Memory B cell (primary cell): ENCODE results near the gene LRCH4.
"Not testable (repeated sequence)": the region's sequence is repeated elsewhere in the genome, so short reads cannot be mapped to it uniquely, and the experiment has no call there.

ENCODE experiments used
- ATAC-seq: fragments of 150-1000 bp; cut with Tn5 transposase; 2 replicates; pipeline ENCODE4 v1.10.0; 2021; ENCODE audit warnings: low read depth, mild to moderate bottlenecking, moderate library complexity
- DNase-seq, 2 donors: peaks; one replicate each; pipeline ENCODE4 v3.0.0; 2022; ENCODE audit warnings: low spot score in 2 of 2
- H3K27ac Mint-ChIP-seq: one replicate; pipeline ENCODE4 v1.8.0; 2022; ENCODE audit warnings: mild to moderate bottlenecking, moderate library complexity, mixed read lengths
- H3K27me3 Mint-ChIP-seq: one replicate; pipeline ENCODE4 v1.8.0; 2022; ENCODE audit warnings: mixed read lengths
- H3K36me3 Mint-ChIP-seq: one replicate; pipeline ENCODE4 v1.8.0; 2022; ENCODE audit warnings: mild to moderate bottlenecking, mixed read lengths
- H3K4me1 Mint-ChIP-seq: one replicate; pipeline ENCODE4 v1.8.0; 2022; ENCODE audit warnings: mixed read lengths
- H3K4me3 Mint-ChIP-seq: one replicate; pipeline ENCODE4 v1.8.0; 2022; ENCODE audit warnings: mild to moderate bottlenecking, moderate library complexity, mixed read lengths
- H3K9me3 Mint-ChIP-seq: one replicate; pipeline ENCODE4 v1.8.0; 2022; ENCODE audit warnings: mixed read lengths

The LRCH4 gene

DNA sequence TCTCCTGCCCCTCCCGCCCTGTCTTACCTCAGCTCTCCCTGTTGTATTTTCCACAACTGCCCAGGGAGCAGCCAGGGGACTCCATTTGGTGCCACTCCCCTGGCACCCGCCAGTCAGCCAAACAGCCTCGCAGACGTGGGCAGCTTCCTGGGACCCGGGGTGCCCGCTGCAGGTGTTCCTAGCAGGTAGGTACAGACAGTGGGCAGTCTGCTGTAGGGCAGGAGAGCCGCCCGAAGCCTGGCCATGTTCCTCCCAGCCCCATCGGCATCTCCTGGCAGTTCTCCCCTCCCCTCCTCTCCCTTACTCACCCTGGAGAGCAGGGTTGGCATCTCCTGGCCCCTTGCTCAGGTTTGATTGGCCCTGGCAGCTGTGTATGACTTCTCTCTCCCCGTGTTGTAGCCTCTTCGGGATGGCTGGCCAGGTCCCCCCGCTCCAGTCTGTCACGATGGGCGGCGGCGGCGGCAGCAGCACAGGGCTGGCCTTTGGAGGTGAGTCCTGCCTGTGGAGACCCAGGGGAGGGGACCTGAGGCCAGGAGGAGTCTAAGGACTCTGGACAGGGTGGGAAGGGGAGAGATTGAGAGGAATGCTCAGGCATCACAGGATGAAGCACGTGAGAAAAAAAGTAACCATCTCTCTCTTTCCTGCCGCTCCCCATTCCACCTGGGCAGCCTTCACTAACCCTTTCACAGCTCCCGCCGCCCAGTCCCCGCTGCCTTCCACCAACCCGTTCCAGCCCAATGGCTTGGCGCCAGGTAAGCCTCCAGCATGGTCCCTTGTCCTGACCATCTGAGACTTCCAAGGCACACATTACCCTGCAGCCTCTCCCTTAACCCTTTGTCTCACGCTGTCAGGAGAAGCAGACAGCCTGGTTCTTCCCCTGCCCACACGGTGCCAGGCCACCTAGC lies 23.5 kb downstream of the LRCH4 start:
- H3K4me1 Mint-ChIP-seq = peaks cover 11% of the 10 kb centered on the region
- peaks cover 4% of the 10 kb centered on the region for H3K36me3 Mint-ChIP-seq
- H3K27me3 Mint-ChIP-seq = no peaks in the 10 kb centered on the region

DNA sequence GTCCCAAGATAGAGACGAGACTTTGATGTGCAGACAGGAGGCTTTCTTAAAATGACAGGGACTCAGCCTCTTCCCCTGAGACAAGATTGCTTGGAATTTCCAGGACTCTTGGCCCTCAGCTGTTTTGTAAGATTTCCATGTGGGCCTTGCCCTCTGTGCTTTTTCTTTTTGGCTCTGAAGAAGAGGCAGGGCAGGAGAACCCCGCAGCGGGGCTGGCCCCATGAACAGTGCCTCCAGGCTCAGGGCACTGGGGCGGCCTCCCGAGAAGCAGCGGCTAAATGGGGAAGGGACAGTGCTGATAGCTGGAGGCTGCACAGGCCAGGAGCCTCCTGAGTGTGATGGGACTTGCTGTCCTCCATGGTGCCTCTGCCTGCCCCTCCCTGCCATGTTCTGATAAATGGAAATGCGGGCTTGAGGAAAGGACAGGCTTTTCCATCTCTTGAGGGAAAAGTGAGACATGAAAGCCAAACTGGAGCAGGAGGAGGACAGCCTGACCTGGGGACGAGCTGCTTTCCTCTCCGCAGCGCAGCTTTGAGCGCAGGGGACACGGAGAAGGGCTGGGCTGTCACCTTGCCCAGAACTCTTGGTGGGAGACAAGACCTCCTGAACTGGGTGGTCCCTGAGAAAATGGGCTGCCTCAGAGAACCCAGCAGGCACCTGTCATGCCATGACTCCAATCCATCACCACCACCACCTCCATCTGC lies 24.3 kb downstream of the LRCH4 start:
- no peak overlapping the region for H3K27ac Mint-ChIP-seq

More for the DNA sequence above, 23.5 kb downstream of the LRCH4 start:
- Mint-ChIP-seq H3K9me3 (no peaks in the 10 kb centered on the region), H3K4me3 (no peak overlapping the region), H3K27ac (no peak overlapping the region)
- ATAC-seq (no peak), DNase-seq (no peak)

GRCh38 chr7:100559127-100559526 lies 26.8 kb downstream of the LRCH4 start:
- Mint-ChIP-seq H3K27ac (no peak overlapping the region), H3K27me3 (no peaks in the 10 kb centered on the region), H3K36me3 (peaks cover 11% of the 10 kb centered on the region), H3K4me3 (no peak overlapping the region), H3K4me1 (peaks cover 5% of the 10 kb centered on the region), H3K9me3 (no peaks in the 10 kb centered on the region)
- ATAC-seq (no peak), DNase-seq (no peak)

More for the DNA sequence above, 24.3 kb downstream of the LRCH4 start:
- no peak overlapping the region for H3K4me3 Mint-ChIP-seq
- H3K9me3 Mint-ChIP-seq = no peaks in the 10 kb centered on the region
- ATAC-seq = no peak
- H3K27me3 Mint-ChIP-seq = no peaks in the 10 kb centered on the region
- peaks cover 4% of the 10 kb centered on the region for H3K36me3 Mint-ChIP-seq
- no peak for DNase-seq
- H3K4me1 Mint-ChIP-seq = peaks cover 7% of the 10 kb centered on the region

- Mint-ChIP-seq H3K4me3 (no peak overlapping the region), H3K27me3 (no peaks in the 10 kb centered on the region), H3K27ac (no peak overlapping the region), H3K9me3 (no peaks in the 10 kb centered on the region), H3K4me1 (peaks cover 5% of the 10 kb centered on the region), H3K36me3 (peaks cover 9% of the 10 kb centered on the region)
- no peak for DNase-seq
- ATAC-seq = no peak
Observed at GRCh38 chr7:100556541-100556940, 29.4 kb downstream of the LRCH4 start.

GRCh38 chr7:100555701-100556100 lies 30.2 kb downstream of the LRCH4 start:
- Mint-ChIP-seq H3K36me3 (peaks cover 9% of the 10 kb centered on the region), H3K9me3 (no peaks in the 10 kb centered on the region), H3K27ac (no peak overlapping the region), H3K27me3 (no peaks in the 10 kb centered on the region), H3K4me1 (peaks cover 5% of the 10 kb centered on the region), H3K4me3 (no peak overlapping the region)
- ATAC-seq (no peak), DNase-seq (no peak)

DNA sequence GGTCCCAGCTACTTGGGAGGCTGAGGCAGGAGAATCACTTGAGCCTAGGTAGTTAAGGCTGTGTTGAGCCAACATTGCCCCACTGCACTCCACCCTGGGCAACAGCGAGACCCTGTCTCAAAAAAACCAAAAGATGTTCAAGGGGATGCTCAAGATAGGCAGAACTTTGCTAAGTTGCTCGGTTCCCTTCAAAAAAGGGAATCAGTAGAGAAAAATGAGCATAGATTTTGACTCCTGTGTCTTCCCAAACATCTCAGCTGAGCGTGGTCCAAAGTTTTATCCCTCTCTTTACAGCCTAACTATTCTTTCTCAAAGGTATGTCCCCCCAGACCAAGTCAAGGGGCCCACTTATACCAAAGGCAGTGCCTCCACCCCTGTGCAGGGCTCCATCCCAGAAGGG lies 32.9 kb downstream of the LRCH4 start:
- ATAC-seq (no peak), DNase-seq (no peak)
- Mint-ChIP-seq H3K27ac (no peak overlapping the region), H3K4me1 (peaks cover 9% of the 10 kb centered on the region), H3K27me3 (no peaks in the 10 kb centered on the region), H3K36me3 (peaks cover 9% of the 10 kb centered on the region), H3K4me3 (no peak overlapping the region), H3K9me3 (no peaks in the 10 kb centered on the region)

GRCh38 chr7:100552532-100552931 lies 33.4 kb downstream of the LRCH4 start:
- Mint-ChIP-seq H3K9me3 (no peaks in the 10 kb centered on the region), H3K4me1 (peaks cover 13% of the 10 kb centered on the region), H3K4me3 (no peak overlapping the region), H3K27me3 (no peaks in the 10 kb centered on the region), H3K36me3 (peaks cover 9% of the 10 kb centered on the region), H3K27ac (no peak overlapping the region)
- DNase-seq (no peak), ATAC-seq (no peak)

DNA sequence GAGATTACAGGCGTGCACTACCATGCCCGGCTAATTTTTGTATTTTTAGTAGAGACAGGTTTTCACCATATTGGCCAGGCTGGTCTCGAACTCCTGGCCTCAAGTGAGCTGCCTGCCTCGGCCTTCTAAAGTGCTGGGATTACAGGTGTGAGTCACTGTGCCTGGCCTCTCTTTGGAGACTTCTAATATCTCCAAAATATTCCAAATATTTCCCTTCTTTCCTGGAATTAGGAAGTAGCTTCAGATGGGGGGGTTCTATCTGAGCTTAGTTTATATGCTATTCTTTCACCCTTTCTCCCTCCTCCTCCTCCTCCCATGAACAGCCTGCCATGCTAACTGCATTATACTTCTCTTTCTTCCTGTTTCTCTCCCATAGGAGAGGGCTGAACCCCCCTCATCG lies 37.5 kb downstream of the LRCH4 start:
- not testable (repeated sequence) for DNase-seq, H3K27me3 Mint-ChIP-seq, H3K4me3 Mint-ChIP-seq, H3K9me3 Mint-ChIP-seq, H3K36me3 Mint-ChIP-seq, ATAC-seq
- peaks cover 46% of the 10 kb centered on the region for H3K4me1 Mint-ChIP-seq
- peak overlapping the region; percentile 23 for H3K27ac Mint-ChIP-seq

DNA sequence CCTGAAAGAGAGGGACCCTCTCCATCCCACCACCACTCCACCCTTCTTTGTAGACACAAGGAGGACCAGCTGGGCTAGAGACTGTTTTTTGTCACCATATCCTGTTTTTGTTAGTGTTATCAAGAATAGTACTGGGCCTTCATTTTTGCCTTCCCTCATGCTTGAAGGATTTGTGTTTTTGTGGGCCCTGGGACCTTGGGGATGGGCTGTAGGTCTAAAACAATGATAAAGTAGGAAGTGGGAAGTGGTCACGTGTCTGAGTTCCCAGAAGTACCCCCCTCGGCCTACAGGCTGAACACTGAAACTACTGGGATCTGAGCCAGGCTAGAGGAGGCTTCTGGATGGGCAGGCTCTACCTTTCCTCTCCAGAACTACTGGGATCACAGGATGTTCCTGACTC lies 38.1 kb downstream of the LRCH4 start:
- ATAC-seq (no peak), DNase-seq (no peak)
- H3K4me1 Mint-ChIP-seq = peaks cover 50% of the 10 kb centered on the region
- H3K9me3 Mint-ChIP-seq = no peaks in the 10 kb centered on the region
- no peaks in the 10 kb centered on the region for H3K27me3 Mint-ChIP-seq
- H3K27ac Mint-ChIP-seq = peak overlapping the region; percentile 67
- H3K36me3 Mint-ChIP-seq = peaks cover 2% of the 10 kb centered on the region
- H3K4me3 Mint-ChIP-seq = peak overlapping the region; percentile 3

GRCh38 chr7:100546926-100547800 lies 38.8 kb downstream of the LRCH4 start:
- H3K9me3 Mint-ChIP-seq = no peaks in the 10 kb centered on the region
- H3K27ac Mint-ChIP-seq = peak overlapping the region; percentile 67
- H3K4me1 Mint-ChIP-seq = peaks cover 57% of the 10 kb centered on the region
- DNase-seq (no peak), ATAC-seq (no peak)
- H3K4me3 Mint-ChIP-seq = peak overlapping the region; percentile 64
- no peaks in the 10 kb centered on the region for H3K27me3 Mint-ChIP-seq
- H3K36me3 Mint-ChIP-seq = no peaks in the 10 kb centered on the region

- no peaks in the 10 kb centered on the region for H3K27me3 Mint-ChIP-seq
- peaks cover 61% of the 10 kb centered on the region for H3K4me1 Mint-ChIP-seq
- no peak for DNase-seq
- no peaks in the 10 kb centered on the region for H3K36me3 Mint-ChIP-seq
- peak overlapping the region; percentile 67 for H3K27ac Mint-ChIP-seq
- H3K9me3 Mint-ChIP-seq = no peaks in the 10 kb centered on the region
- H3K4me3 Mint-ChIP-seq = peak overlapping the region; percentile 42
- peak; percentile 41 for ATAC-seq
Observed at GRCh38 chr7:100546129-100546925, 39.6 kb downstream of the LRCH4 start.

DNA sequence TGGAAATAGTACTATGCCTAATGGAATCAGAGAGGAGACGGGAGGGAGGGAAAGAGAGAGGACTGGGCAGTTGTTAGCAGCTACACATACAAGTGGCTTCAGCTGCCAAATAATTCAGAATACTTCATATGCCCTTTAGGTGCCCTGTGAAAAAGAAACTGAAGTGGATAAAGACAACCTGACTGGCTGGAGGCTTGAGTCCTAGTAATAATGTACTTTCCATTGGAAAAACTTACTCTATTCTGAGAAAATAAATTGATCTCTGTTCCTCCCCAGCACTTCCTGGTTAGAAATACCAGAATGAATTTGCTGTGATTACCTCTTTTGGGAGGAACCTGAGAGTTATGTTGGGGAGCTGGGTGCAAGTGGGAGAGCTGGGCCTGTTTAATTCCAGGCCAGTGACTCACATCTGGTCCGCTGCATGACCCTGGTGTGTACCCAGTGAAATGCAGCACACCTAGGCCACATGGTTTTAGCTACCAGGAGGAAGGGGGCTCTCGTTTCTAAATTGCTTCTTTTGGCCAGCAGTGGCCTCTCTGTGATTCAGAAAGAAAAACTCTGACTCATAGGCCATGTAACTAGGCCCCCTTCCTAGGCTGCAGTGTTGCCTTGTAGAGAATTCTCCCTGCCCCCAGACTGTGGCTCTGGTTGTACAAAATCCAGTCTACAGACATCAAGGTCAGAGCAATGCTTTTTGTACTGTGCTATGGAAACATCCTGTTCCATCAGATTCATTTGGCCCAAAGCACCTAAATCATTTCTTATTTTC lies 40.4 kb downstream of the LRCH4 start:
- ATAC-seq (no peak), DNase-seq (no peak)
- Mint-ChIP-seq H3K4me3 (peak overlapping the region; percentile 16), H3K27me3 (no peaks in the 10 kb centered on the region), H3K36me3 (no peaks in the 10 kb centered on the region), H3K9me3 (no peaks in the 10 kb centered on the region), H3K27ac (peak overlapping the region; percentile 67), H3K4me1 (peaks cover 62% of the 10 kb centered on the region)

DNA sequence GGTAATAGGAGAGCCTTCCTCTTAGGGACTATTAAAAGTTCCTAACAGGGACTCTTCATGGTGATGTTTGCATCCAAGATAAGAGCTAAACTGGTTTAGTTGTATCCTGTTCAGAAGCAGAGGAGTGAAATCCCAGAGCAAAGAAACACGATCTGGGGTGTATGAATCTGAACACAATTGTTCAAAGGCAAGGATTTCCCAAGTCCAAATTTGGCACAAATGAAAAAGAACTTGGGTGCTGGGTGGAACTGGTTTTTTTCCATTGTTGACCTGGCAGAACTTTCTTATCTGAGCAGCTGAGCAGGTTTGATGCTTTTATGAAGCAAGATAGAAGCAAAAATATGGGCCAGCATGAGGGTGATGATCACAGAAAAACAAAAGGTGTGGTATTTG lies 41.0 kb downstream of the LRCH4 start:
- no peaks in the 10 kb centered on the region for H3K9me3 Mint-ChIP-seq
- ATAC-seq = no peak
- peaks cover 58% of the 10 kb centered on the region for H3K4me1 Mint-ChIP-seq
- DNase-seq = no peak
- peak overlapping the region; percentile 67 for H3K27ac Mint-ChIP-seq
- no peaks in the 10 kb centered on the region for H3K36me3 Mint-ChIP-seq
- no peaks in the 10 kb centered on the region for H3K27me3 Mint-ChIP-seq
- H3K4me3 Mint-ChIP-seq = peak overlapping the region; percentile 16
